SIG-M5 treated with dmso at 0.1 percent for 504 hours (cell line): ENCODE measurements around the gene IGF2BP1.
"Not testable (repeated sequence)": the region's sequence is repeated elsewhere in the genome, so short reads cannot be mapped to it uniquely, and the experiment has no call there.

Experiments
- DNase-seq: peaks from one replicate; lab custom pipeline; 2025; ENCODE audit not compliant: unreplicated experiment; lab: John Stamatoyannopoulos, UW

The IGF2BP1 gene

DNA sequence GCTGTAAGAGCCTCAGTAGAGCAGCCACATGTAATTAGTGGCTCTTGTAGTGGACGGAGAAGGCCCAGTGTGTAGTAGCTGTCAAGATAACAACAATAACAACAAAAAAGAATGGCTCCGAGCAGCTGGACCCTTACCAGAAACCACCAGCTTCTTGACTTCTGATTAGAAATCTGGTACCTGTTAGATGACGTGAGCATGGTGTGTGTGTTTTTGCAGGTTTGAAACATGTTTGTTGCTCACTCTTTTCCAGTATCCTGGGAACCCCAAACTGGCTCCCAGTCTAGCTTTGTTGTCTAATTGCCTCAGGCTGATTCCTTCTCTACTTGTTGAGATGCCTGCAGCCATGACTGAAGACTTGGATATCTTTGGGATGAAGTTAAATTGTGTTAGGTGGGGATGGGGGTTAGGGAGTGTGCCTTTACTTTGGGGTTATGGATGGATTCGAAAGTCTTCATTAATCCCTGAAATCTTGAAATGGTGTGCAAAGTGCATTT, 21.0 kb downstream of the IGF2BP1 start:
- DNase-seq: no peak

DNA sequence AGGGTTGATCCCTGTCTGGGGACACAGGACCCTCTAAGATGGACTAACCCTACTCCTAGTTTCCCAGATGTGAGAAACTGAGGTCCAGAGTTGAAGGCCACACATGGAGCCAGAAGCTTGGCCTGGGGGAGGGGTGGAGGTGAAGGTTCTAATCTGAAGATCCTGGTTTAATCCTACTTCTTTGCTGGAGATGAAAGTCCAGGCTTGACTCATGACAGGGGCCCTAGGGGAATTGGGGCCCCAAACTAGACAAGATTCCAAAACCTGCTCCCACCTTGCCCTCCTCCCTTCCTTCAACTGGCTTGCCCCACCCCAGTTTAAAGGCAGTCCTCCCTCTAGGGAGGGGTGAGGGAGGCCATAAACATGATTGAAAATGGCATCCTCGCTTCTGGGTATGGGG, 21.6 kb downstream of the IGF2BP1 start:
- DNase-seq: no peak

DNA sequence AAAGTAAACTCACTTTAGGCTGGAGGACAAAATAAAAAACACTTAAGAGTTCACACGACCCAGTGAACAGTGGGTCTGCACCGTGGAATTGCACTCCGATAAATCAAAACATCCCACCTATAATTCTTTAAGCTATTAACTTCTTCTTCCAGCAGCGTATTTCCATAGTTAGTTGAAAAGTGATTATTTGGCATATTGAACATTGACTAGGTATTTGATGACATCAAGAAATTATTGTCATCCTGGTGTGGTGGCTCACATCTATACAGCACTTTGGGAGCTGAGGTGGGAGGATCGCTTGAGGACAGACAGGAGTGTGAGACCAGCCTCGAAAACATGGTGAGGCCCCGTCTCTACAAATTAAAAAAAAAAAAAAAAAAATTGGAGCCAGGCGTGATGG, 23.4 kb downstream of the IGF2BP1 start:
- DNase-seq: no peak

DNA sequence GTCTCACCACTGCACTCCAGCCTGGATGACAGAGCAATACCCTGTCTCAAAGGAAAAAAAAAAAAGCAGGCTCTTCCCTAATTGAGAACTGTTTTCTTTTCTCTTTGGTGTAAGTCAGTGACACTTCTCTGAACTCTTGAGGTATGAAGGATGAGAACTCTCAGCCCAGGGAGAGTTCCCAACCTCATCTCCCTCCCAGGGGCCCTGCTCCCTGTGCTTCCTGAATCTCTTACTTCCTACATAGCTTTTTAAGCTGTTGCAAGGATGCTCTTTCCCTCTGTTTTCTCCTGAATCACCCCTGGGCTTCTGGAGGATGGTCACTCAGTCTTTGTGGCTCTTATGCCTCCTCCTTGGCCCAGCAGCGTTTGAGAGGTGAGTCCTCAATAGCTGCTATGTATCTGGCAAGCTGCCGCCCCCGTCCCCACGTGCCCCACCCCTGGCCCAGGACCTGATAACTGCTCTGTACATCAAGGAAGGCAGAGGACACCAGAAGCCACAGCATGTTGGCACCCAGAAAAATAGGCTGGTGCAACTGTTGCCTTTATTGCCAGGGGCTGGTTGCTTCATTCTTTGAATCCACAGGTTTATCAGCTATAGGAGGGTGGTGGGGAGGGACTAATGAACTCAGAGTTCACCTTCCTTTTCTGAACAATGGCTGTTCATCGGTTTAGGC, 24.0 kb downstream of the IGF2BP1 start:
- no peak for DNase-seq

DNA sequence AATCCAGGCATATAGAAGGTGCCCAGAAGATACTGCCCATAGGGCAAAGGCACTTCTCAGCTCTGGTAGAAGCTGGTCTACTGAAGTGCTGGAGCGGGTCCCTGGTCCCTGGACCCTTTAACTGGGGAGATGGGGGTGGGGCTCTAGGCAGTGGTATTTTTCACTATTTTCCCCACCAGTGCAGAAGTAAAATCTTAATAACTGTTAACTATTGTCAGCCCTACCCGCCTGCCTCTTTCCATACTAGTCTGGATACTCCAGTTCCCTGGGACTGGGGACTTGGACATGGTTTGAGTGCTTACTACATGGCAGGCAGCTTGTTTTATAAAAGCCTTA, 24.6 kb downstream of the IGF2BP1 start:
- DNase-seq: no peak

DNA sequence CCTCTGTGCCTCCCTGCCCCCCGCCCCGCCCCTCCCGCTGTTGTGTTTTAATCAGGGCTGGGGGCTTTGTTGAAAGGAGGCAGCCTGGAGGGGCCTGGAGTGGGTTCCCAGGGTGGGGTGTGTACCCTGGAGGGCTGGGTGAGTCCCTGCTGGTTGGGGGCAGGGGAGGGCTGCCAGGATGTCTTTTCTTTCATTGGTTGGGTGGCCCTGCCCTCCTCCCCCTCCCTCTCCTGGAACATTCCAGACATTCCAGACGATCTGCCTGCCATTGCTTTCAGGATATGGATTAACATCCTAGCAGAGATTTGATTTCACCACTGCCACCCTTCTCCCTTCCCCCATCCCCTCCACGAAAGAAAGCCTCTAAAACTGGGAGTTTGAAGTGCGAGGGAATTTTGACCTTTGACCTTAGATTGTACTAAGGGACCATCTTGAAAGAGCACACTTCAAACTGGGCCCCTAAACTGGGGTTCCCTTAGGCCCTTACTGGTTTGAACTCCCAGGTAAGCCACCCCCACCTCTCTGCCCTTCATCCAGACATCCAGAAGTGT, 25.3 kb downstream of the IGF2BP1 start:
- DNase-seq: no peak

DNA sequence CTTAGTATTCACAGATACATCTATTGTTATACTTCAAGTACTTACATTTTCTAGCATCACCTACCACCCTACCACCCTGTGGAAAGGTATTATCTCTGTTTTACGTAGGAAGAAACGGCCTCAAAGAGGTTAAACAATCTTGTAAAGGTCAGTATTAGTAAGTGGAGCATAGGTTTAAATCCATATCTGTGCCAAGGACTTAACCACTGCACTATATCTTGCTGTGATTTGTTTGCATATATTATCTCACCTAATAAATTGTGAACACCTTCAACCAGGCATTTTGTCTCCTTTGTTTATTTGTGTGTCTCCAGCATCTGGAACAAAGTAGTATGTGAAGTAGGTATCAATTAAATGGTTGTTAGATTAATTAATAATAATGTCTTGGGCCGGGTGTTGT, 27.3 kb downstream of the IGF2BP1 start:
- no peak for DNase-seq

DNA sequence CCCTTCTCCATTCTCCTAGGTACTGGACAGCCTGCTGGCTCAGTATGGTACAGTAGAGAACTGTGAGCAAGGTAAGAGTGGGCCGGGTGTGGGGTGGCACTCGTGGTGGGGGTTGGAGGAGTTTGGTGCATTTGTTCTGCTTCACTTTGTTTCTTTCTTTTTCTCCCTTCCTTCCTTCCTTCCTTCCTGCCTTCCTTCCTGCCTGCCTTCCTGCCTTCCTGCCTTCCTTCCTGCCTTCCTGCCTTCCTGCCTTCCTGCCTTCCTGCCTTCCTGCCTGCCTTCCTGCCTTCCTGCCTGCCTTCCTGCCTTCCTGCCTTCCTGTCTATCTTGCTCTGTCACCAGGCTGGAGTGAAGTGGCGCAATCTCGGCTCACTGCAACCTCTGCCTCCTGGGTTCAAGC, 29.3 kb downstream of the IGF2BP1 start:
- DNase-seq: not testable (repeated sequence)

DNA sequence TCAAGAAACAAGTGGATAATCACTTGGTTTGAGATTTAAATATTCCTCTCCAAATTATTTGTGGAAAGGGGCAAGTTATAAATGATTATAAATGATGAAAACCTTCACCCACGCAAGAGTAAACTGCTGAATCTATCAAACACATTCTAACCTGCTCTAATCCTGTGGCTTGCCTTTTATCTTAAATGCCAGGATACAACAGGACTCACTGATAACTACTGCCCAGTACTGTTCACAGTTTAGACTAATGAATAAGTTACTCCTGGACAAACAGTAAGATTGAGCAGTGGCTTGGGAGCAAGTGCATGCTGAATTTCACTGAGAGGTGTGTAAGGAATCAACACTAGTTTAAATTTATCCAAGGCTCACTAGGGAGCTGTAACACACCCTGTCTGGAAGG, 31.1 kb downstream of the IGF2BP1 start:
- no peak for DNase-seq

DNA sequence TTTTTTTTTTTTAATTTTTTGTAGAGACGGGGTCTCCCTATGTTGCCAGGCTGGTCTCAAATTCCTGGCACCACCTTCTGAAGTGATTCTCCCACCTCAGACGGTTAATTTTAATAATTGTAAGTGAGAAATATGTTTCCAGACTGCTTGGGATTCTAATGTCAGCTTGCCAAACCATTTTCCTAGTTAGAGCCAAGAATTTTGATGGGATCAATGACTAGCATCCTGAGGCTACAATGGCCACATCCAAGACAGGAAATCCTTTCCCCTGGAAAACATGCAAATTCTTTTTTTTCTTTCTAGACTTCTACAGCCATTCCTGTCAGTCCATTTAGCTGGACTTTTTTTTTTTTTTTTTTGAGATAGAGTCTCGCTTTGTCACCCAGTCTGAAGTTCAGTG, 32.6 kb downstream of the IGF2BP1 start:
- DNase-seq: no peak

DNA sequence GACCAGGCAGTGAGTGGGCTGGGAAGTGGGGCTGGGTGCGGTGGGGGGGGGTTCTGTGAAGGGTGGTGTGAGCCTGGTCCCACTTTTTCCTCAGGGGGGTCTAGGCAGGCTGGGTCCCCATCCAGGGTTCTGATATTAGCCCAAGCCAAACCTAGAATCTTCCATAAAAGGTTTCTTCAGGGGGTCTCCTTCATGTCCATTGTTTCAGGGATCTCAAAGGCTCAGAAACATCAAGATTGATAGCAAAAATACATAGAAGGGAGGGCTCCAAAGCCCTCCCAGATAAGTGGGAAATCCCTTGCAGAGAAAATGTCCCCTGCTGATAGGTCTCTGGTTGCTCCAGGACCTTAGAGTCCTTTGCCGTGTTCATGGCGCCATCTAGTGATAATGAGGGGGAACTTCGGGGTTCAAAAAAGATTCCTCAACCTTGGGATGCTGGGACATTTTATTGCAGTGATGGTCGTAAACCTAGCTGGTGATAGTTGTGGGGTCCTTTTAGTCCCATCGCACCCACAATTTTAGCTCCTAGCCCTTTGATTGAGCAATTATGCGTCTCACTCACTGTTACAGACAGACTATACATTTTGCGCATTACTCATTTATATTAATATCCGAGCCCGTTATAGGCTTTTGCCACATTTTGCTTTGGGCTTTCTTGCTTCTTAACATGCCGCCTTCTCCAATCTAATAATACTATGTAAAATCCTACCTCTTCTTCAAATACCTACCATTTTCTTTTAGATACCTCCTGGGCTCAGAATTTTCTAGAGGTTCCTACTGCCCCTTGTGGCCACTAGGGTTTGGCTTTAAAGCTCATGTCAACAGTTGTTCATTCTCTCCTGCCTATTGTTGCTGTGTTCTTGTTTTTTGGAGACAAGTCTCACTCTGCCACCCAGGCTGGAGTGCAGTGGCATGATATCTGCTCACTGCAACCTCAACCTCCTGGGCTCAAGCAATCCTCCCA, 35.1 kb downstream of the IGF2BP1 start:
- DNase-seq: peak; percentile 79

DNA sequence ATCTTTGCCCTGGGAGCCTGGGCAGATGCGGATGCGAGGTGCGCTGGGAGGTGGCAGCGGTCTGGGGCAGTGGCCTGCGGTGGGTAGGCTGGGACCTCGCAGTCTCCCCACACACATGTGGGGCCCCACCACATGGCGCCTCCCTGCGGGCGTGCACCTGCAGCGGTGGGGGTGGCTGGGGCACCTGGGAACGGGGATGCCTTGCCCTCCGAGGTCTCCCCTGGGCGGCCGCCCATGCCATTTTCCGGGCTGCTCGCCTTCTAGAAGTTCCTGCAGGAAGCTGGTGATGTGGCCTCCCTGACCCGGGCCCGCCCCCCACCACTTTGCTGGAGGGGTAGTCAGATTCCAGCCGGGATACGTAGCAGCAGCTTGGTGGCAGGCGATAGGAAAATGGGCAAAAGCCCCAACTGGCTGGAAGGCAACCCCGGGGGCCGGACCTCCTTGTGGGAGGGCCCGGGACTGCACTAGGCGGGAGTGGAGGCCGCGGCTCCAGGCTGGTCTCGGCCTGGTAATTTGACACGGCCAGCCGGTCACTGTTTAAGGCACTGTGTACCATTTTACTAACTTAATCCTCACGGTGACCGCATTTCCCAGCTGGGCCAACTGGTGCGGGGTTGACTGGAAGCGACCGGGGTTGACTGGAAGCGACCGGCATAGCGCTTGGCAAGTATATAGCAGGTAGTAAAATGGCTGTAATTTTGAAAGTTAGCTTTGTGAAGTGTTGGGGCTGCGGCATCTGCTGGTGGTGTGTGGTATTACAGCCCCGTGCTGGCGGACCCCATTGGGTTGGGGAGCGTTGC, 38.5 kb downstream of the IGF2BP1 start:
- peak; percentile 46 for DNase-seq

DNA sequence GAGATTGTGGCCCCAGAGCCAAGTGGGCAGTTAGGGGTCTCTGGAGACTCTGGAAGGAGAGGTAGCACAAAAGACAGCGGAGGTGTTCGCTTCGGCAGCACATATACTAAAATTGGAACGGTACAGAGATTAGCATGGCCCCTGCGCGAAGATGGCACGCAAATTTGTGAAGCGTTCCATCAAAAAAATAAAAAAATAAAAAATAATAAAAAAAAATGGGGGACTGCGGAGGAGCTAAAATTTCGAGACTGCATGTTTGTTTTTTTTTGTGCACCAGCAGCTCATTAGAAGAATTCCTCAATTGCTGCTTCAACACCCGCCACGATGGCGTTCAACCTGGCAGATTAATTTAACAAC, 39.1 kb downstream of the IGF2BP1 start:
- DNase-seq: no peak

DNA sequence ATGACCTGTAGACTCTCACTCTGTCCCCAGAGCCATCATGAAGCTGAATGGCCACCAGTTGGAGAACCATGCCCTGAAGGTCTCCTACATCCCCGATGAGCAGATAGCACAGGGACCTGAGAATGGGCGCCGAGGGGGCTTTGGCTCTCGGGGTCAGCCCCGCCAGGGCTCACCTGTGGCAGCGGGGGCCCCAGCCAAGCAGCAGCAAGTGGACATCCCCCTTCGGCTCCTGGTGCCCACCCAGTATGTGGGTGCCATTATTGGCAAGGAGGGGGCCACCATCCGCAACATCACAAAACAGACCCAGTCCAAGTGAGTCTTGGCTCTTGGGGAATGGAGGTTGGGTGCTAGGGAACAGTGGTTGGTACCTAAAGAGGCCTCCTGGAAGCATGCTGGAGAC, 41.0 kb downstream of the IGF2BP1 start:
- no peak for DNase-seq

DNA sequence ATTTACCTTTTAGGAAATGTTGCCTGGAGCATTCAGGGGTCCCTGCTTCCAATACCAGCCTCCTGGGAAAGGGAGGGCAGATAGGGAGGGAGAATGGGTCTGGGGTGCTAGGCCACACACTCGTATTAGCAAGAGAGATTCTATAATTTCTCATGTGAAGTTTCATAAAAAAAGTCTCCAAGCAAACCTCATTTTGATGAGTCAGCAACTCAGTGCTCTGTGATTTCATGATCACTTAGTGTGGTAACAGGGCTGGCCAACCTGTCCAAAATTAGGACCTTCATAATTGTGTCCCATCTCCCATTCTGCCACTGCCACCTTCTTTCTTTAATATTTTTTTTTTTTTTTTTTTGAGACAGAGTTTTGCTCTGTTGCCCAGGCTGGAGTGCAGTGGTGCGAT, 41.4 kb downstream of the IGF2BP1 start:
- no peak for DNase-seq

DNA sequence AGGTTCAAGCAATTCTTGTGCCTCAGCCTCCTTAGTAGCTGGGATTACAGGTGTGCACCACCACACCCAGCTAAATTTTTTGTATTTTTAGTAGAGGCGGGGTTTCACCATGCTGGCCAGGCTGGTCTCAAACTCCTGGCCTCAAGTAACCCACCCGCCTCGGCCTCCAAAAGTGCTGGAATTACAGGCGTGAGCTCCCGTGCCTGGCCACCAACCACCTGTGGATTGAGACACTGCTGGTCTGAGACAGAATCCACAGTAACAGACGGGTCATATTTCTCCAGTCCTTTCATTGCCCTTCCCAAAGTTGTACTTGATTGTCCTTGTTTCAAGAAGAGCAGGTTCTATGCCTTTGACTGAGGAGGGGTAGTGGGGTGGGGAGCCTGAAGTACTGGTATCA, 42.3 kb downstream of the IGF2BP1 start:
- DNase-seq: not testable (repeated sequence)

DNA sequence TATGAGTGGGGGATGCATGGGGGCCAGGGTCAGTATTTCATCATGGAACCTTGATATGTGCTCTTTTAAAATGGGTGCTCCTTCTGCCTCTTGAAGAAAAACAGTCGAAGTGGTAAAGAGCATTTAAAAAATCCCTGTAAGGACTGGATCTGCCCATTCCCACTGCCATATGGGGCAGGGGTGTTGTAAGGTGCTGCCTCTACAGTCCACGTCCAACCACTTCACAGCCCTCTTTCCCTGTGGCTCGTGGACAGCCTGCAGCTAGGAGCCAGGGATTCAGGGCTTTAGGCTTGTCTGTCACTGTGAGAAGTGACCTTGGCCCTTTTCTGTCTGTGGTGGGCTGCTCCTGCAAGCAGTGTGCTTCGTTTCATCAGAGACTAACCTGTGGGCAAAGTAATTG, 44.3 kb downstream of the IGF2BP1 start:
- no peak for DNase-seq

DNA sequence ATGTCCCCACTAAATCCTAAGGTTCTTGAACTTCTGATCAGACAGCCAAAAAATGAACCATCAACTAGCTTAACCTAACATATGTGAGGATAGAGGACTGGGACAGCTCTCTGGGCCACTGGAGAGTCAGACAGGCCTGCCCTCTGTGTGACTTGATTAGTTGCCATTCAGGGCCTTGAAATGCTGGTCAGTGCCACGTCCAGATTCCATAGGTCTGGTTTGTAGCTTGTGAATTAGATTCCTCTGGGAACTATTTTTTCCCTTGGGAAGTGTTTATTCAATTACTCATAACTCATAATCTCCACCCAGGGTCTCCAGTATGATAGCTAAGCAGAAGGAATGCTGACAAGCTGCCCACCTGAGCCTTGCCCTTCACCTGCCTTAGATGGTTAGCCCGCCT, 48.2 kb downstream of the IGF2BP1 start:
- DNase-seq: no peak

DNA sequence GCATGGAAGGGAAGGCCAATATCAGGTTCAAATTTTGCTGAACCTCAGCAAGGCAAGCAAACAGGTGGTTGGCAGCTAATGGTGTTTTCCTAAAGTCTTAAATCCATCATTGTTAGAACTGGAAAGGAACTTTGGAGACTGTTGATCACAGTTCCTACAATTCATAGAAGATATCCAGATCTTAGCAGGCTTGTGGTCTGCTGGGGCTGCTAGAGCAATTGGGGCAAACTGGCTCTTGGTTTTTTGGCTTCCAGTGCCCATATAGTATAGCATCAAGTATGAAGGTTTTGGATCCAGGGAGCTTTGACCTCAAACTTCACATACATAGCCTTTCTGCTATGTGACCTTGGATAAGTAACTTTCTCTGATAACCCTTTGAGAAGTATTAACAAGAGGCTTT, 49.7 kb downstream of the IGF2BP1 start:
- no peak for DNase-seq

DNA sequence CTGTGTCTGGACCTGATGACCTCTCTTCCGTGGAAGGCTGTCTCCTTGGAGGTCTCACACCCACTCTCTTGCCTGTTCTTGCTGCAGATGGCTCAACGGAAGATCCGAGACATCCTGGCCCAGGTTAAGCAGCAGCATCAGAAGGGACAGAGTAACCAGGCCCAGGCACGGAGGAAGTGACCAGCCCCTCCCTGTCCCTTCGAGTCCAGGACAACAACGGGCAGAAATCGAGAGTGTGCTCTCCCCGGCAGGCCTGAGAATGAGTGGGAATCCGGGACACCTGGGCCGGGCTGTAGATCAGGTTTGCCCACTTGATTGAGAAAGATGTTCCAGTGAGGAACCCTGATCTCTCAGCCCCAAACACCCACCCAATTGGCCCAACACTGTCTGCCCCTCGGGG, 52.1 kb downstream of the IGF2BP1 start:
- DNase-seq: no peak

DNA sequence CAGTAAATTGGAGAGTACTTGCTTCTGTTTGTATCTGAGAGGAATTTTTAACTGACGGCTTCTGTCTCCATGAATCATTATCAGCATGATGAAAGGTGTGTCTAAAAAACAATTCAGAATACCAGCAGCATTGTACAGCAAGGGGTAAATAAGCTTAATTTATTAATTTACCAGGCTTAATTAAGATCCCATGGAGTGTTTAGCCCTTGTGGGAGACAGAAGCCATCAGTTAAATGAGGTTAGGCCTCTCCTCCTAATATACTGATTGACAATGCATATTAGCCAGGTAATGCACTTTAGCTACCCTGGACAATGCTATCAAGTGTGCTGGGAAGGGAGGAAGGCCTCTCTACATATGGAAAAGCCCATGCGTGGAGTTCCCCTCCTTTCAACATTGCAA, 53.4 kb downstream of the IGF2BP1 start:
- no peak for DNase-seq
